GM19438 (cell line): Measurements from ENCODE around the gene SENP8.

Experiments used
- ATAC-seq: cut with Tn5 transposase; IDR thresholded peaks from one replicate; pipeline ENCODE4 v1.9.1; 2021; ENCODE audit warnings: low read depth; ENCODE audit not compliant: unreplicated experiment

The SENP8 gene

GRCh38 chr15:72173864-72174550, 55.8 kb downstream of the SENP8 start:
- no peak for ATAC-seq

GRCh38 chr15:72174551-72175165, 56.5 kb downstream of the SENP8 start:
- ATAC-seq, result no peak

GRCh38 chr15:72175186-72176044, 57.2 kb downstream of the SENP8 start:
- ATAC-seq, result no peak

GRCh38 chr15:72176159-72176558, 58.0 kb downstream of the SENP8 start:
- ATAC-seq, result no peak

- ATAC-seq, result no peak
Measured at GRCh38 chr15:72176743-72177142, 58.5 kb downstream of the SENP8 start.

- ATAC-seq, result no peak
Measured at GRCh38 chr15:72178976-72179585, 60.9 kb downstream of the SENP8 start.

GRCh38 chr15:72179950-72180581, 61.9 kb downstream of the SENP8 start:
- ATAC-seq, result no peak

- ATAC-seq, result no peak
Measured at GRCh38 chr15:72180761-72181324, 62.6 kb downstream of the SENP8 start.

- ATAC-seq, result no peak
Measured at GRCh38 chr15:72182244-72182643, 64.0 kb downstream of the SENP8 start.

- no peak for ATAC-seq
Measured at GRCh38 chr15:72182673-72183072, 64.5 kb downstream of the SENP8 start.

- no peak for ATAC-seq
Measured at GRCh38 chr15:72183781-72184164, 65.6 kb downstream of the SENP8 start.

- no peak for ATAC-seq
Measured at GRCh38 chr15:72184165-72184811, 66.1 kb downstream of the SENP8 start.

- no peak for ATAC-seq
Measured at GRCh38 chr15:72189250-72189902, 71.2 kb downstream of the SENP8 start.

GRCh38 chr15:72192416-72192815, 74.2 kb downstream of the SENP8 start:
- ATAC-seq, result no peak
